Glutamatergic neuron (in vitro differentiated cells): ENCODE results near the gene PTPRN2. TPM values are rescaled to one million over a fixed set of nuclear protein-coding genes. Genes with fewer than 3 reads are reported as not detected.

ENCODE experiments used
- DNase-seq: peaks from one replicate; pipeline ENCODE4 v3.0.0; 2022
- H3K27ac Mint-ChIP-seq: one replicate; pipeline ENCODE4 v1.8.0; 2020; ENCODE audit warnings: mild to moderate bottlenecking, mixed read lengths, inconsistent platforms; ENCODE audit not compliant: unreplicated experiment
- H3K27me3 Mint-ChIP-seq: one replicate; pipeline ENCODE4 v1.8.0; 2020; ENCODE audit warnings: mild to moderate bottlenecking, moderate library complexity, mixed read lengths, inconsistent platforms; ENCODE audit not compliant: unreplicated experiment
- H3K36me3 Mint-ChIP-seq: one replicate; pipeline ENCODE4 v1.8.0; 2020; ENCODE audit warnings: mild to moderate bottlenecking, mixed read lengths, inconsistent platforms; ENCODE audit not compliant: unreplicated experiment
- H3K4me1 Mint-ChIP-seq: one replicate; pipeline ENCODE4 v1.8.0; 2020; ENCODE audit warnings: mild to moderate bottlenecking, low read depth, mixed read lengths, inconsistent platforms; ENCODE audit not compliant: unreplicated experiment
- H3K4me3 Mint-ChIP-seq: one replicate; pipeline ENCODE4 v1.8.0; 2020; ENCODE audit warnings: mild to moderate bottlenecking, mixed read lengths, inconsistent platforms; ENCODE audit not compliant: unreplicated experiment
- H3K9me3 Mint-ChIP-seq: one replicate; pipeline ENCODE4 v1.8.0; 2020; ENCODE audit warnings: mild to moderate bottlenecking, moderate library complexity, mixed read lengths, inconsistent platforms; ENCODE audit not compliant: unreplicated experiment
- total RNA-seq: library from RNA; stranded (reverse); fragmentation: NEBNext Ultra II Directional; extraction: Animal tissue kit (Norgen Biotek cat#: 25700); gene quantifications from one replicate; pipeline ENCODE4 v1.2.1, GENCODE V29; 2021; ENCODE audit not compliant: unreplicated experiment
- TF ChIP-seq, protein P1 (sequence below): fragments of 200-600 bp; sonication (generic); IDR thresholded peaks from one replicate; pipeline ENCODE4 v1.5.0; 2021; ENCODE audit not compliant: partially characterized antibody, unreplicated experiment

Gene PTPRN2
- total RNA-seq, 1 donor from 2014 or later: 49.0 TPM

DNA sequence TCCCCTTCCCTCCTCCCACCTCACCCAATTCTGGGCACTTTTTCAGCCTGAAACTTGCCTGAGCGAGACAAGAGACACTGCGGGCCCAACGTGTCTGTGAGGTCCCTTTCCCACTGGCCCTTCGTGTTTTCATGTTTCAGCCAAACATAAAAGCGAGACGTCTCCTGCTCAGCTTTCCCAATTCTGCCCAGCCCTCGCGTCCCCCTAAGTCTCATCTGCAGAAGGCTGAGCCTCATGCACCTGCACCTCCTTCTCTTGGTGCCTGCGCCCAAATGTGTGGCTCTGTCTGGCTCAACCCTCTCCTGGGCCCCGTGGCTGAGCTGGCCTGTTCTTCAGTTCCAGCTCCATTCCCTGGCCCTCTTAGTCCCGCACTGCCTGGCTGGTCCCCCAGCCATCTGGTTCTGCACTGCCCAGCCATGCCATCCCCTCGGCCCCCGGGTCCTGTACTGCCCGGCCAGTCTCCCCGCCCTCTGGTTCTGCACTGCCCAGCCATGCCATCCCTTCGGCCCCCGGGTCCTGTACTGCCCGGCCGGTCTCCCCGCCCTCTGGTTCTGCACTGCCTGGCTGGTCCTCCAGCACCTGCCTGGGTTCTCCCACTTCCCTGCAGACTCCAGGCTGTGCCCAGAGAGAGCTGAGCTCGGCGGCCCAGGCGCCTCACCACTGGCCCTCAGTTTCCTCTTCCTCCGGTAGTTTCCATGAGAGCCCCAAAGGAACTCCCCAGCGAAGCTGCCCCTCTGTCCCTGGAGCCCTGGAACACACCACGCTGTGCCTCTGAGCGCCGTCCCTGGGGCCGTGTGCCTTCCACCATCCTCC, 1026.7 kb downstream of the PTPRN2 start:
- H3K4me3 Mint-ChIP-seq: no peak overlapping the region
- H3K27me3 Mint-ChIP-seq: no peaks in the 10 kb centered on the region
- no peaks in the 10 kb centered on the region for H3K36me3 Mint-ChIP-seq
- H3K4me1 Mint-ChIP-seq: no peaks in the 10 kb centered on the region
- DNase-seq: no peak
- TF ChIP-seq, protein P1, sequence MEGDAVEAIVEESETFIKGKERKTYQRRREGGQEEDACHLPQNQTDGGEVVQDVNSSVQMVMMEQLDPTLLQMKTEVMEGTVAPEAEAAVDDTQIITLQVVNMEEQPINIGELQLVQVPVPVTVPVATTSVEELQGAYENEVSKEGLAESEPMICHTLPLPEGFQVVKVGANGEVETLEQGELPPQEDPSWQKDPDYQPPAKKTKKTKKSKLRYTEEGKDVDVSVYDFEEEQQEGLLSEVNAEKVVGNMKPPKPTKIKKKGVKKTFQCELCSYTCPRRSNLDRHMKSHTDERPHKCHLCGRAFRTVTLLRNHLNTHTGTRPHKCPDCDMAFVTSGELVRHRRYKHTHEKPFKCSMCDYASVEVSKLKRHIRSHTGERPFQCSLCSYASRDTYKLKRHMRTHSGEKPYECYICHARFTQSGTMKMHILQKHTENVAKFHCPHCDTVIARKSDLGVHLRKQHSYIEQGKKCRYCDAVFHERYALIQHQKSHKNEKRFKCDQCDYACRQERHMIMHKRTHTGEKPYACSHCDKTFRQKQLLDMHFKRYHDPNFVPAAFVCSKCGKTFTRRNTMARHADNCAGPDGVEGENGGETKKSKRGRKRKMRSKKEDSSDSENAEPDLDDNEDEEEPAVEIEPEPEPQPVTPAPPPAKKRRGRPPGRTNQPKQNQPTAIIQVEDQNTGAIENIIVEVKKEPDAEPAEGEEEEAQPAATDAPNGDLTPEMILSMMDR: no peak
- no peaks in the 10 kb centered on the region for H3K9me3 Mint-ChIP-seq
- H3K27ac Mint-ChIP-seq: no peak overlapping the region

DNA sequence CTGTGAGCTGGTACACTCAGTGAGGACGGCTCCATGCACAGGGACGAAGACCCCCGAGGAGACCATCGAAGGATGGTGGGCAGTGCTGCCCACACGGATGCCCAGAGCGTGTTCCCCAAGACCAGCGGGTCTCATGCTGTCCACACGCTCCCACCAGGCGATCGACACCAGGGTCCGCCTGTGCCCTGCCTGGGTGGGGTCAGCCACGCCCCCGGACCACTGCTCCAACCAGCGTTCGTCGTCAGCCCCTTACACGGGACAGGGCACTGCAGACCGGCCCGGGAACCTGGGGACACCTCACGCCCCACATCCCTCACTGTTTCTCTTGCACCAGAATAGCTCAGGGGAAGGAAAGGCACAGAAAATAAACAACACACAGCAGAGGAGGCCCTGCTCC, 1027.4 kb downstream of the PTPRN2 start:
- Mint-ChIP-seq H3K27ac (no peak overlapping the region), H3K36me3 (no peaks in the 10 kb centered on the region)

DNA sequence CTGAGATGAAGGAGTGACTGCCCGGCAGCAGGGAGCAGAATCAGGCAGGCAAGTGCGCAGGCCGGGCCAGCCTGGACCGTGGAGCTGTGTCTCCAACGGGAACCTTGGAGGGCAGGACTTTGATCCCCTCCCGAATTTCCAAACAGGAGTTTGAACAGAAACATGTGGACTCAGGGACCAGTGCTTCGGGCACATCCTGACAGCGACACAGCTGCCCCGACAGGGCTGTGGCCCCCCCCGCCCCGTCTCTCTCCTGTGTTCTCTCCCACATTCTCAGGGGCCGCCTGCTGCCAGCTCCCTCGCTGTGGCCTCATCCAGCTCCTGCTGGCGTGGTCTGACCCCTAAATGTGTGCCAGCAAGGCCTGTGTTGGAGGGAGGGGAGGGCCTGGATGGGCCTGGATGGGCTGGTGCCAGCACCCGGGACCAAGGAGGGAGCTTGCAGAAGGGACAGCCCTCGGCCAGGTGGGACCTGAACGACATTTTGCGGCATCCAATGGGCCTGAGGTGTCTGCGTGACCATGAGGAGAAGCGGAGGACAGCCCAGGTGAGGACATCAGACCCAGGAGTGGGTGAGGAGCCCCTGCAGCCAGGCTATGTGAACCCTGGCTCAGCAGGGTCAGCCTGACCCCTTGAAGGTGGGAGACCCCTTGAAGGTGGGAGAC, 1027.9 kb downstream of the PTPRN2 start:
- Mint-ChIP-seq H3K27me3 (no peaks in the 10 kb centered on the region), H3K4me3 (no peak overlapping the region), H3K36me3 (no peaks in the 10 kb centered on the region), H3K4me1 (no peaks in the 10 kb centered on the region), H3K27ac (no peak overlapping the region), H3K9me3 (no peaks in the 10 kb centered on the region)
- DNase-seq: peak; percentile 10
- TF ChIP-seq, protein P1: no peak

More for the DNA sequence above, 1027.4 kb downstream of the PTPRN2 start:
- no peaks in the 10 kb centered on the region for H3K27me3 Mint-ChIP-seq
- TF ChIP-seq, protein P1: no peak
- no peak overlapping the region for H3K4me3 Mint-ChIP-seq
- H3K4me1 Mint-ChIP-seq: no peaks in the 10 kb centered on the region
- H3K9me3 Mint-ChIP-seq: no peaks in the 10 kb centered on the region
- DNase-seq: peak; percentile 6

DNA sequence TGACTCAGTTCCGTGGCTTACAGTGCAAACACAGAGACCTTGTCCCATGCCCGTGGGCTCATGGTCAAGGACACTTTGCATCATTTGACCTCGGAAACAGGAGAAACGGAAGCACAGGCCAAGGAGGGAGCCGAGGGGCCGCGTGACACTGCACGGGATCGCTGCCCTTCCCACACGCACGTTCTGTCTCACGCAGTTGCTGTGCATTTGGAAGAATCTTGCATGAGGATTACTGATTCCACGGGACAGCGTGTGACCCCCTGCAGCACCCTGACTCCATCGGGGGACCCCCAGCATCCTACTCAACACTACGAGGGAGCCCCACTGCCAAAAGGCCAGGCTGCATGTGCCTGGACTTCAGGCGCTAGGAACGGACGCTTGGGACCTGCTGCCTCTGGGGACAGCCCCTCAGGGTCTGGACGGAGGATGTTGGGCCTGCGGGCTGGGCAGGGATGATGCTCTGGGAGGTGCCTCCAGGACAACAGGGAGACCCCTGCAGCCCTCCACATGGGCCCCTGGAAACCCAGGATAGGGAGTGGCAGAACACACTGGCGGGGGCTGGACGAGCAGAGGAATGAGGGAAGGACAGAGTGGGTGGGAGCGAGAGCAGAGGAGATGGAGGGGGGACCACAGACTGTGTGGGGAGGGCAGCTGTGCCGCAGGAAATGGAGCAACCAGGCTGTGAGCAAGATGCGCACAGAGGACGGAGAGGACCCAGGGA, 1028.6 kb downstream of the PTPRN2 start:
- Mint-ChIP-seq H3K4me3 (no peak overlapping the region), H3K9me3 (no peaks in the 10 kb centered on the region), H3K4me1 (no peaks in the 10 kb centered on the region), H3K27ac (no peak overlapping the region), H3K36me3 (no peaks in the 10 kb centered on the region), H3K27me3 (no peaks in the 10 kb centered on the region)
- DNase-seq: peak; percentile 14
- TF ChIP-seq, protein P1: no peak
